ENCODE data around the gene STXBP1.

Gene STXBP1

GRCh38 chr9:127660886-127661741, 49.0 kb downstream of the STXBP1 start:
- no peak for DNase-seq

DNA sequence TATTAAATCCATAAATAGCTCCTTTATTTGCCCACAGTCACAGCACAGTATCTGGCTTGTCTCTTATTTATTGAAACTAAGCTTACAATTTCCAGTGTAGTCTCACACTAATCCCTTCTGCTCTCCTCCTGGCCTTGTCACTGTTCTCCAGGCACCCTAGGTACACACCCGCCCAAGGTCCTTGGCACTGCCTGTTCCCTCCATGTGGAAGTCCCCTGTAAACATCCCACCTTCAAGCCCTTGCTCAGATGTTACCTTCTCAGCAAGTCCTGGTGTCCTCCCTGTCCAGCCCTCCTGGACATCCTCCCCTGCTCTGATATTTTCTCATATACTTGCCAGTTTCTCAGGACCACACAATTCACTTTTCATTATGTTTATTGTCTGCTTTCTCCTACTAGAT, 50.5 kb downstream of the STXBP1 start:
- DNase-seq = no peak

- DNase-seq = no peak
Observed at GRCh38 chr9:127664324-127664677, 52.2 kb downstream of the STXBP1 start.

GRCh38 chr9:127664678-127665507, 52.8 kb downstream of the STXBP1 start:
- DNase-seq = no peak

DNA sequence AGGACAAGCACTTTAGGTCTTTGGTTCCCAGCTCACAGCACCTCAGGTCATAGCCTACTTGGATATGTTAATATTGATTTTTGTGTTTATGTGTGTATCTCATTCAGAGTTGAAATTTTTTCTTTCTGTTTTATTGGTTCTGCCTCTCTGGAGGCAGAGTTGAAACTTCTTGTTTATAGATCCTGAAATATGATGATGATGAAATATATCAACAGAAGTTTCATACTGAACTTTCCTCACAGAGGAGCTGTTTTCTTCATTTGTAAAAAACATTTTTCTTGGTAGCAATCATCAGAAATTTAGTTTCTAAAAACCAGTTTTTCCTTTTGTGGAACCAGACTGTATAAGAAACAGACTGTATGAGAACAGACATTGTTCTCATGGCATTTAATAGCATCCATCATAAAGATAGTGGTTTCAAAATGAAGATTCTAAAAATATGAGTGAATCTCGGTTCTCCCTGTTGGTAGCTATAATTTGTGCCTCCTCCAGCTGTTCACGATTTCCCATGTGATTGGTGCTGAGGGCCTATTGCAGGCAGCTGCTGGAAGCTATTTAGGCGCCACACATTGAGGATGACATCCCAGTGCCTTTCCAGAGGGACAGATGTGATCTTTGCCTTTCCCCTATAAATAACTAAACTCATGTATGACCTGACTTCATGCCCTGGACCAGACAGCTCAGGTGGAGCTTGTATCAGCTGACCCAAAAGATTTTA, 55.2 kb downstream of the STXBP1 start:
- no peak for DNase-seq

- no peak for DNase-seq
Observed at GRCh38 chr9:127667906-127668305, 55.8 kb downstream of the STXBP1 start.

GRCh38 chr9:127673234-127673633, 61.2 kb downstream of the STXBP1 start:
- DNase-seq = no peak

GRCh38 chr9:127676638-127677037, 64.6 kb downstream of the STXBP1 start:
- no peak for DNase-seq

- no peak for DNase-seq
Observed at GRCh38 chr9:127679506-127679905, 67.4 kb downstream of the STXBP1 start.

DNA sequence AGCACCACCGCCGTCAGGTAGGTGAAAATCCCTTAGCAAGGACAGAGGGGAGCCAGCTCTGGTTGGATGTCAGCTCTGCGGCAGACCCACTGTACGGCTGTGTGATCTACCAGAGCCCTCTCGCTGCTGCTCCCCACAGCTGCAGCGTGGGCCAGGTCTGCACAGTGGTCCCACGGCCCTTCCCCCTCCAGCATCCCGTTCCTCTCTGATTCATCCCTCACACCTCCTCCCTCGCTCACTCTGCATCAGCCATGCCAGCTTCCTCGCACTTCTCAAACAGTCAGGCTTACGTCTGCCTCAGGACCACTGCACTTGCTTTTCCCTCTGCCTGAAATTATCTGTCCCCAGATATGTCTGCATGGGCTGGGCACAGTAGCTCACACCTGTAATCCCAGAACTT, 68.1 kb downstream of the STXBP1 start:
- DNase-seq = no peak

GRCh38 chr9:127680846-127681245, 68.8 kb downstream of the STXBP1 start:
- DNase-seq = no peak

- no peak for DNase-seq
Observed at GRCh38 chr9:127682351-127683136, 70.5 kb downstream of the STXBP1 start.

- no peak for DNase-seq
Observed at GRCh38 chr9:127683723-127684122, 71.6 kb downstream of the STXBP1 start.

- DNase-seq = no peak
Observed at GRCh38 chr9:127684576-127684975, 72.5 kb downstream of the STXBP1 start.

GRCh38 chr9:127686461-127687393, 74.7 kb downstream of the STXBP1 start:
- DNase-seq = peak; percentile 18

DNA sequence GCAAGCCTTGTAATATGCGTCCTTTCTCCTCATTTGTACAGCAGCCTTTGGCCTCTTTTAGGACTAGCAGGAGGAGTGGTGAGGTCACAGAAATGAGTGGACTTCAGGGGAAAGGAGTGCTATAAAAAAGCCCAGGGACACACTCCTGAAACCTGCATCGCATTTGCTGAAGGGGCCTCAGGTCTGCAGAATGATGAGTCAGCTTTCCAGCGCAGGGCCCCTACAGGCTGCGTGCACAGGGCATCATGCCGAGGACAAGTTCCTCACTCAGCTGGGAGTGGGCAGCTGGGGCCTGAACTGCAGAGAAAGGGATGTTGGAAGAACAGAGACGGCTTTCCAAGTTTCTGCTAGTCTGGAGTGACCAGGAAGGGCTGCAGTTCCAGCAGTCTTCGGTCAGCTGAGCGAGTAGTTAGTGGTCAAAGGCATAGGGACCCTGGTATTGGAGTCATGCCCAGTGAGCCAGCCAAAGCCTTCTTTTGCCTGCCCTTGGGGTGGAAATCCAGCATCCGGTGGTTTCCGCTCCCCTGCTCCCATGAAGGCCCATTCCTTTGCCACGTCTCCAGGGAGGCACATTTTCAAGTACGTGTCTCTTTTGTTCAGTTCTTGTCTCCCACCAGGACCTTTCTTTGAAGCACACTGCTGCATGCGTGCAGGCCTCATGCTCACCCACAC, 77.4 kb downstream of the STXBP1 start:
- no peak for DNase-seq

GRCh38 chr9:127690735-127691134, 78.7 kb downstream of the STXBP1 start:
- no peak for DNase-seq

GRCh38 chr9:127692071-127692470, 80.0 kb downstream of the STXBP1 start:
- no peak for DNase-seq

DNA sequence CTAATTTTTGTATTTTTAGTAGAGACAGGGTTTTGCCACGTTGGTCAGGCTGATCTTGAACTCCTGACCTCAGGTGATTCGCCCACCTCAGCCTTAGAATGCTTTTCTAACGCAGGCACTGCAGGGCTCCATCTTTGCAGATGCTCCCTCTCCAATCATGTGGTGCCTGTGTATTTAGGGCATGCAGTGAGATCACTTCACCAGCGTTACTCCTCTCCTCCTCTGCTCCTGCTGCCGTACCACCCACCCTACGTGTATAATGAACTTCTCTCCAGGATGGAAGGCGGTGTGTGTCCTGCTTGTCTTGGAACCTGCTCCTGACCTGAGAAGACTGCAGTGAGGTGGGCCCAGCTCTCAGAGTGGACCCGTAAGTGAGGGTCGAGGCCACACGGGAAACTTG, 81.1 kb downstream of the STXBP1 start:
- no peak for DNase-seq

- DNase-seq = no peak
Observed at GRCh38 chr9:127693697-127694096, 81.6 kb downstream of the STXBP1 start.
